ENCODE measurements around the gene SPSB2.

Gene SPSB2

GRCh38 chr12:6829536-6830220, 43.4 kb downstream of the SPSB2 start:
- DNase-seq: no peak

- DNase-seq: peak; percentile 22
Observed at GRCh38 chr12:6828781-6829535, 44.1 kb downstream of the SPSB2 start.

GRCh38 chr12:6827982-6828780, 44.9 kb downstream of the SPSB2 start, which contains the start of gene P3H3:
Gene P3H3, plus strand, starts transcription at chr12:6828407. Its CDS starts 34 bp downstream, at chr12:6828441.
- DNase-seq: peak; percentile 61

- DNase-seq: peak; percentile 89
Observed at GRCh38 chr12:6827437-6827911, 45.6 kb downstream of the SPSB2 start.

- DNase-seq: no peak
Observed at GRCh38 chr12:6826734-6827436, 46.2 kb downstream of the SPSB2 start.

- DNase-seq: no peak
Observed at GRCh38 chr12:6826125-6826733, 46.9 kb downstream of the SPSB2 start.

GRCh38 chr12:6825398-6826124, 47.5 kb downstream of the SPSB2 start:
- peak; percentile 12 for DNase-seq

- no peak for DNase-seq
Observed at GRCh38 chr12:6824901-6825381, 48.2 kb downstream of the SPSB2 start.

GRCh38 chr12:6824085-6824775, 48.9 kb downstream of the SPSB2 start:
- no peak for DNase-seq

- DNase-seq: no peak
Observed at GRCh38 chr12:6823182-6824084, 49.7 kb downstream of the SPSB2 start.

GRCh38 chr12:6822426-6823135, 50.5 kb downstream of the SPSB2 start:
- DNase-seq: no peak

GRCh38 chr12:6821591-6822425, 51.3 kb downstream of the SPSB2 start, which contains the start of gene GPR162:
Gene GPR162, plus strand, starts transcription at chr12:6821821. Its CDS starts 2,078 bp downstream, at chr12:6823899.
- peak; percentile 59 for DNase-seq
